ENCODE data around the gene UBR2. TPM values are rescaled to one million over a fixed set of nuclear protein-coding genes. Genes with fewer than 3 reads are reported as not detected.

The UBR2 gene
- total RNA-seq, 2 experiments from 2014 or later, result 23.9 to 28.1 TPM

- ChIA-PET CTCF (interaction anchor here (0.5 kb wide), 1 partner anchor 194 kb away, joined by 3 read pairs; no protein-coding TSS in a partner anchor), POLR2A (no interaction called here)
- no peak overlapping the region for H3K4me3 Mint-ChIP-seq
- DNase-seq (no peak), ATAC-seq (no peak)
- intact Hi-C loops (cut with DNase I, micrococcal nuclease), result no loop called here
- H3K9me3 Mint-ChIP-seq (ENCODE audit: low read depth), result no peaks in the 10 kb centered on the region
- no peak overlapping the region for H3K27ac Mint-ChIP-seq
- H3K27me3 Mint-ChIP-seq, result no peaks in the 10 kb centered on the region
- no peaks in the 10 kb centered on the region for H3K4me1 Mint-ChIP-seq
- H3K36me3 Mint-ChIP-seq (ENCODE audit: low read depth), result no peaks in the 10 kb centered on the region
Observed at GRCh38 chr6:42704937-42705374, 141.1 kb downstream of the UBR2 start.

- DNase-seq (no peak), ATAC-seq (no peak)
- Mint-ChIP-seq H3K9me3 (ENCODE audit: low read depth) (peaks cover 5% of the 10 kb centered on the region), H3K4me1 (no peaks in the 10 kb centered on the region), H3K27me3 (peaks cover 2% of the 10 kb centered on the region), H3K4me3 (no peak overlapping the region), H3K36me3 (ENCODE audit: low read depth) (no peaks in the 10 kb centered on the region), H3K27ac (no peak overlapping the region)
- CTCF ChIA-PET, result no interaction called here
- intact Hi-C loops (cut with DNase I, micrococcal nuclease), result no loop called here
- POLR2A ChIA-PET, result interaction anchor here (0.6 kb wide), 2 partner anchors 63 to 98 kb away, joined by 3 to 4 read pairs; no protein-coding TSS in a partner anchor
Observed at GRCh38 chr6:42707595-42707994, 143.8 kb downstream of the UBR2 start.

GRCh38 chr6:42708096-42708495 lies 144.3 kb downstream of the UBR2 start:
- H3K4me3 Mint-ChIP-seq, result no peak overlapping the region
- CTCF ChIA-PET, result interaction anchor here (0.6 to 1.7 kb wide), 3 partner anchors 10 to 779 kb away, joined by 3 to 4 read pairs (median 3); no protein-coding TSS in a partner anchor
- H3K27me3 Mint-ChIP-seq, result peaks cover 2% of the 10 kb centered on the region

GRCh38 chr6:42709871-42710270 lies 146.0 kb downstream of the UBR2 start:
- H3K27ac Mint-ChIP-seq, result no peak overlapping the region
- peaks cover 2% of the 10 kb centered on the region for H3K27me3 Mint-ChIP-seq
- no peak for DNase-seq
- ChIA-PET POLR2A (no interaction called here), CTCF (no interaction called here)
- H3K4me3 Mint-ChIP-seq, result no peak overlapping the region
- intact Hi-C loops (cut with DNase I, micrococcal nuclease), result no loop called here
- H3K9me3 Mint-ChIP-seq (ENCODE audit: low read depth), result peaks cover 5% of the 10 kb centered on the region
- H3K4me1 Mint-ChIP-seq, result no peaks in the 10 kb centered on the region
- no peaks in the 10 kb centered on the region for H3K36me3 Mint-ChIP-seq (ENCODE audit: low read depth)
- ATAC-seq, result no peak

More at GRCh38 chr6:42708096-42708495, 144.3 kb downstream of the UBR2 start:
- Mint-ChIP-seq H3K9me3 (ENCODE audit: low read depth) (peaks cover 5% of the 10 kb centered on the region), H3K27ac (no peak overlapping the region), H3K36me3 (ENCODE audit: low read depth) (no peaks in the 10 kb centered on the region), H3K4me1 (no peaks in the 10 kb centered on the region)
- POLR2A ChIA-PET, result interaction anchor here (0.6 kb wide), 2 partner anchors 62 to 99 kb away, joined by 3 to 4 read pairs; no protein-coding TSS in a partner anchor
- no peak for DNase-seq
- intact Hi-C loops (cut with DNase I, micrococcal nuclease), result no loop called here
- no peak for ATAC-seq

- Mint-ChIP-seq H3K9me3 (ENCODE audit: low read depth) (peaks cover 5% of the 10 kb centered on the region), H3K27ac (no peak overlapping the region), H3K4me1 (no peaks in the 10 kb centered on the region), H3K4me3 (no peak overlapping the region), H3K27me3 (peaks cover 2% of the 10 kb centered on the region), H3K36me3 (ENCODE audit: low read depth) (no peaks in the 10 kb centered on the region)
- ChIA-PET CTCF (no interaction called here), POLR2A (no interaction called here)
- DNase-seq, result no peak
- ATAC-seq, result no peak
- intact Hi-C loops (cut with DNase I, micrococcal nuclease), result no loop called here
Observed at GRCh38 chr6:42710316-42710715, 146.5 kb downstream of the UBR2 start.

GRCh38 chr6:42711930-42712329 lies 148.1 kb downstream of the UBR2 start:
- no peak overlapping the region for H3K4me3 Mint-ChIP-seq
- H3K27me3 Mint-ChIP-seq, result peaks cover 2% of the 10 kb centered on the region
- CTCF ChIA-PET, result interaction anchor here (0.5 kb wide), 1 partner anchor 123 kb away, joined by 4 read pairs; no protein-coding TSS in a partner anchor
- intact Hi-C loops (cut with DNase I, micrococcal nuclease), result no loop called here
- ATAC-seq (no peak), DNase-seq (no peak)
- H3K36me3 Mint-ChIP-seq (ENCODE audit: low read depth), result no peaks in the 10 kb centered on the region
- POLR2A ChIA-PET, result no interaction called here
- H3K9me3 Mint-ChIP-seq (ENCODE audit: low read depth), result peaks cover 5% of the 10 kb centered on the region
- H3K4me1 Mint-ChIP-seq, result no peaks in the 10 kb centered on the region
- H3K27ac Mint-ChIP-seq, result no peak overlapping the region

GRCh38 chr6:42714098-42714761 lies 150.4 kb downstream of the UBR2 start:
- H3K27ac Mint-ChIP-seq, result no peak overlapping the region
- H3K4me3 Mint-ChIP-seq, result no peak overlapping the region
- intact Hi-C loops (cut with DNase I, micrococcal nuclease), result no loop called here
- no peaks in the 10 kb centered on the region for H3K36me3 Mint-ChIP-seq (ENCODE audit: low read depth)
- ChIA-PET POLR2A (no interaction called here), CTCF (interaction anchor here (0.8 to 1.1 kb wide), 2 partner anchors 162 to 185 kb away, joined by 3 to 4 read pairs; no protein-coding TSS in a partner anchor)
- no peaks in the 10 kb centered on the region for H3K4me1 Mint-ChIP-seq
- peaks cover 5% of the 10 kb centered on the region for H3K9me3 Mint-ChIP-seq (ENCODE audit: low read depth)
- ATAC-seq (no peak), DNase-seq (no peak)
- H3K27me3 Mint-ChIP-seq, result peaks cover 2% of the 10 kb centered on the region

- intact Hi-C loops (cut with DNase I, micrococcal nuclease), result no loop called here
- no peak for DNase-seq
- no peak overlapping the region for H3K27ac Mint-ChIP-seq
- ATAC-seq, result no peak
- ChIA-PET POLR2A (no interaction called here), CTCF (no interaction called here)
- H3K27me3 Mint-ChIP-seq, result peaks cover 2% of the 10 kb centered on the region
- no peak overlapping the region for H3K4me3 Mint-ChIP-seq
- peaks cover 5% of the 10 kb centered on the region for H3K9me3 Mint-ChIP-seq (ENCODE audit: low read depth)
- H3K4me1 Mint-ChIP-seq, result no peaks in the 10 kb centered on the region
- H3K36me3 Mint-ChIP-seq (ENCODE audit: low read depth), result no peaks in the 10 kb centered on the region
Observed at GRCh38 chr6:42715871-42716270, 152.0 kb downstream of the UBR2 start.

GRCh38 chr6:42720739-42721138 lies 156.9 kb downstream of the UBR2 start:
- CTCF ChIA-PET, result no interaction called here
- intact Hi-C loops (cut with DNase I, micrococcal nuclease), result no loop called here

GRCh38 chr6:42722497-42722896 lies 158.7 kb downstream of the UBR2 start, which contains the start of gene PRPH2:
Gene PRPH2, minus strand, starts transcription at chr6:42722597. Its CDS starts 263 bp downstream, at chr6:42722334.
- Mint-ChIP-seq H3K4me1 (peaks cover 17% of the 10 kb centered on the region), H3K9me3 (ENCODE audit: low read depth) (no peaks in the 10 kb centered on the region), H3K36me3 (ENCODE audit: low read depth) (no peaks in the 10 kb centered on the region), H3K27ac (no peak within 1 kb of the TSS), H3K4me3 (no peak within 1 kb of the TSS), H3K27me3 (no peaks in the 10 kb centered on the region)
- ATAC-seq (no peak), DNase-seq (no peak)
- intact Hi-C loops (cut with DNase I, micrococcal nuclease), result no loop called here
- ChIA-PET CTCF (interaction anchor here (0.9 kb wide), 1 partner anchor 421 kb away, joined by 3 read pairs; no protein-coding TSS in a partner anchor), POLR2A (interaction anchor here (0.7 kb wide), 1 partner anchor 128 kb away, joined by 3 read pairs; no protein-coding TSS in a partner anchor)

More at GRCh38 chr6:42720739-42721138, 156.9 kb downstream of the UBR2 start:
- POLR2A ChIA-PET, result no interaction called here
- no peaks in the 10 kb centered on the region for H3K9me3 Mint-ChIP-seq (ENCODE audit: low read depth)
- no peak overlapping the region for H3K4me3 Mint-ChIP-seq
- H3K27ac Mint-ChIP-seq, result no peak overlapping the region
- no peaks in the 10 kb centered on the region for H3K36me3 Mint-ChIP-seq (ENCODE audit: low read depth)
- peaks cover under 1% of the 10 kb centered on the region for H3K4me1 Mint-ChIP-seq
- H3K27me3 Mint-ChIP-seq, result no peaks in the 10 kb centered on the region
- DNase-seq (no peak), ATAC-seq (no peak)

- POLR2A ChIA-PET, result no interaction called here
- Mint-ChIP-seq H3K27me3 (no peaks in the 10 kb centered on the region), H3K4me1 (peaks cover 19% of the 10 kb centered on the region), H3K36me3 (ENCODE audit: low read depth) (no peaks in the 10 kb centered on the region), H3K27ac (no peak overlapping the region), H3K4me3 (no peak overlapping the region), H3K9me3 (ENCODE audit: low read depth) (no peaks in the 10 kb centered on the region)
- CTCF ChIA-PET, result interaction anchor here (0.6 to 4.5 kb wide), 6 partner anchors 22 to 165 kb away, joined by 3 to 54 read pairs (median 5); no protein-coding TSS in a partner anchor
- intact Hi-C loops (cut with DNase I, micrococcal nuclease), result loop anchor here in 1 of 2 experiments (2.0 kb wide), 1 partner anchor 508 kb away; the partner anchor contains the start of gene MRPS10
- DNase-seq (no peak), ATAC-seq (no peak)
Observed at GRCh38 chr6:42724825-42725224, 161.0 kb downstream of the UBR2 start.

Data from activated CD4-positive, alpha-beta T cell treated with anti-CD3 and anti-CD28 coated beads for 36 hours (primary cell).